SK-N-SH treated with all-trans-retinoic acid at 6 μM for 48 hours (cell line): ENCODE data around the gene ORM2.

Source experiments
- BACH2 ChIP-seq: fragments of 250-450 bp; sonication (Bioruptor Pico); IDR thresholded peaks from 2 replicates; pipeline ENCODE4 v1.9.0; 2021; ENCODE audit warnings: mild to moderate bottlenecking, borderline replicate concordance
- CREB5 ChIP-seq: fragments of 250-450 bp; sonication (Bioruptor Pico); IDR thresholded peaks from 2 replicates; pipeline ENCODE4 v1.5.1; 2020; ENCODE audit warnings: low read depth, mild to moderate bottlenecking, moderate library complexity
- CSDC2 ChIP-seq: fragments of 250-450 bp; sonication (Bioruptor Pico); IDR thresholded peaks from 2 replicates; pipeline ENCODE4 v1.5.0; 2020; ENCODE audit warnings: mild to moderate bottlenecking, moderate library complexity
- POU6F1 ChIP-seq: fragments of 250-450 bp; sonication (Bioruptor Pico); IDR thresholded peaks from 2 replicates; pipeline ENCODE4 v1.8.0; 2021; ENCODE audit warnings: low read depth, mild to moderate bottlenecking, moderate library complexity, borderline replicate concordance
- PPARA ChIP-seq: fragments of 250-450 bp; sonication (Bioruptor Pico); IDR thresholded peaks from 2 replicates; pipeline ENCODE4 v1.5.0; 2020; ENCODE audit warnings: mild to moderate bottlenecking, borderline replicate concordance
- RARB ChIP-seq: fragments of 250-450 bp; sonication (Bioruptor Pico); IDR thresholded peaks from 2 replicates; pipeline ENCODE4 v1.8.0; 2021; ENCODE audit warnings: mild to moderate bottlenecking, moderate library complexity
- SNAI2 ChIP-seq: fragments of 250-450 bp; sonication (Bioruptor Pico); IDR thresholded peaks from 2 replicates; pipeline ENCODE4 v1.5.0; 2020; ENCODE audit warnings: mild to moderate bottlenecking, moderate library complexity
- TCF4 ChIP-seq: fragments of 250-450 bp; sonication (Bioruptor Pico); IDR thresholded peaks from 2 replicates; pipeline ENCODE4 v1.8.0; 2021; ENCODE audit warnings: mild to moderate bottlenecking, moderate library complexity, borderline replicate concordance
- ZFP3 ChIP-seq: fragments of 250-450 bp; sonication (Bioruptor Pico); IDR thresholded peaks from 2 replicates; pipeline ENCODE4 v1.5.0; 2020; ENCODE audit warnings: mild to moderate bottlenecking, moderate library complexity
- TF ChIP-seq, protein P1 (sequence below): fragments of 250-450 bp; sonication (Bioruptor Pico); IDR thresholded peaks from 2 replicates; pipeline ENCODE4 v1.8.0; 2020; ENCODE audit warnings: mild to moderate bottlenecking, moderate library complexity, borderline replicate concordance

- TF ChIP-seq, protein P1, sequence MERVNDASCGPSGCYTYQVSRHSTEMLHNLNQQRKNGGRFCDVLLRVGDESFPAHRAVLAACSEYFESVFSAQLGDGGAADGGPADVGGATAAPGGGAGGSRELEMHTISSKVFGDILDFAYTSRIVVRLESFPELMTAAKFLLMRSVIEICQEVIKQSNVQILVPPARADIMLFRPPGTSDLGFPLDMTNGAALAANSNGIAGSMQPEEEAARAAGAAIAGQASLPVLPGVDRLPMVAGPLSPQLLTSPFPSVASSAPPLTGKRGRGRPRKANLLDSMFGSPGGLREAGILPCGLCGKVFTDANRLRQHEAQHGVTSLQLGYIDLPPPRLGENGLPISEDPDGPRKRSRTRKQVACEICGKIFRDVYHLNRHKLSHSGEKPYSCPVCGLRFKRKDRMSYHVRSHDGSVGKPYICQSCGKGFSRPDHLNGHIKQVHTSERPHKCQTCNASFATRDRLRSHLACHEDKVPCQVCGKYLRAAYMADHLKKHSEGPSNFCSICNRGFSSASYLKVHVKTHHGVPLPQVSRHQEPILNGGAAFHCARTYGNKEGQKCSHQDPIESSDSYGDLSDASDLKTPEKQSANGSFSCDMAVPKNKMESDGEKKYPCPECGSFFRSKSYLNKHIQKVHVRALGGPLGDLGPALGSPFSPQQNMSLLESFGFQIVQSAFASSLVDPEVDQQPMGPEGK (CRISPR knock-in tag) = no peak
- no peak for TF ChIP-seq CSDC2 (CRISPR knock-in tag)
- TF ChIP-seq POU6F1 (CRISPR knock-in tag) = no peak
- no peak for TF ChIP-seq CREB5
- no peak for TF ChIP-seq RARB (CRISPR knock-in tag)
- TF ChIP-seq BACH2 (CRISPR knock-in tag) = no peak
- no peak for TF ChIP-seq PPARA (CRISPR knock-in tag)
- no peak for TF ChIP-seq TCF4
- TF ChIP-seq ZFP3 (CRISPR knock-in tag) = no peak
- no peak for TF ChIP-seq SNAI2 (CRISPR knock-in tag)
These were observed 15.9 kb downstream of the ORM2 start for GRCh38 chr9:114345493-114346065.
